HPDE6-E6E7 (cell line): ENCODE results near the gene ELAVL4.

Experiments
- DNase-seq: peaks from one replicate; pipeline ENCODE4 v3.0.0; 2011; ENCODE audit warnings: missing footprints; ENCODE audit errors: extremely low spot score

Gene ELAVL4

GRCh38 chr1:50108497-50109059 lies at the start of gene ELAVL4:
Gene ELAVL4 (plus strand): TSS chr1:50108920. CDS start chr1:50109190, 270 bp downstream.
- no peak for DNase-seq

DNA sequence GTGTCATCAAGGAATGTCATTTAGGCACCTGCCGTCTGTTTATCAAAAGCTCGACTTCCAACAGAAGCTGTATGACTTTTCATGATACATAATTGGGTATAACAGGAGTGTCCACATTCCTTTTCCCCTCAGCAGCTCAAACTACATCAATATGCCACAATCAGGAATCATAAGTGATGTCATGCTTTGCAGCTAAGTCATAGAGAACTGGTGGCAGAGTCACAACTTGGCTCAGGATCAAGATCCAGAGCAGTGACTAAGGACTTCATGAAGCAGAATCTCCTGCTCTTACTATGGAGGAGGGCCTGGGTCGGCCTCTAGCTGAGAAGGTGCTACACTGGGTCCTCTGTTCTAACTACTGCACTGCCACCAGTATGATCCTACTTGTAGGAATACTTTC lies 48.4 kb upstream of the ELAVL4 start:
- DNase-seq = no peak

- no peak for DNase-seq
Observed at GRCh38 chr1:50066806-50067205, 41.9 kb upstream of the ELAVL4 start.

DNA sequence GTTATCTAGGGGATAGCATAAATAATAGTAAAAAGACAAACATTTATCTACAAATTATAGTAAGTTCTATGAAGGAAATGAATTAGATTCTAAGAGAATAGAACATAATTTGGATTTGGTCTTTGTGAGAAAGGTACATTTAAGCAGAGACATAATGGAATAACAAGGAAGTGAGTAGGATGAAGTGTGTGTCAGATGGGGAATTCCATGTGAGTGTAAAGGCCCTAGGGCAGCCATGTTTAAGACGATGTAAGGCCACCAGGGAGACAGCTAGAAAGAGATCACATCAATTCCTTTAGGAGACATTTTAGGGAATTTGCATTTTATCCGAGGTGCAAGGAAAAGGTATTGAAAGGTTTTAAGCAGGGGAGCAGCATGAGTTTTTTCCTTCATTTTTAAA lies 33.8 kb upstream of the ELAVL4 start:
- no peak for DNase-seq

GRCh38 chr1:50077273-50077672 lies 31.4 kb upstream of the ELAVL4 start:
- DNase-seq = no peak

DNA sequence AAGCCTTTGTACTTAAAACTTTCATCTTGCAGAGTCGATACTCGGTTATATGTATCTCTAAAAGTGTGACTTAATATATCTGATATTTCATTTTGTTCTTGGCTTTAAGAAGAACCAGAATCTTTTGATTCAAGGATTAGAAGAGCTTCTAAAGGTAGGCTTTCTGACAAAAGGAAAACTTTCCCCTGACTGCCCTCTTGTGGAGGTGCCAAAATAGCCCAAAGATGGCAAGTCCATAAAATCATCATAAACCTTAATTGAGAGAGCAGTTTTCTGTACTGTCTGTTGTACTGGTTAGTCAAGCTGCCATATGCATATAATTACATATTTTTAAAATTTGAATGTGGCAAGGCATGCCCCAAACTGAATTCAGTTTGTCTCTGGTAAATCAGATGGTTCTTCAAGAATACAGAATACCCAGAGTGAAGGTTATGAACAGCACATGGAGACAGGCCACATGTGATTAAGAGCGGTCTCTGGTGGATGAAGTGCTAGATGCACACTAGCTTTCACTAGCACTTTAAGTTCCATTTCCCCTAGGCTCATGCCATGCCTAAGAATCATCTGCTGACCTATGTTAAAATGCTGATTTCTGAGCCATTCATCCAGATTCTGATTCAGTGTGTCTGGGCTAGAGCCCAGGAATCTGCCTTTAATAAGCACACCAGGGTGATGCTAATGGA lies 27.7 kb upstream of the ELAVL4 start:
- DNase-seq = no peak

DNA sequence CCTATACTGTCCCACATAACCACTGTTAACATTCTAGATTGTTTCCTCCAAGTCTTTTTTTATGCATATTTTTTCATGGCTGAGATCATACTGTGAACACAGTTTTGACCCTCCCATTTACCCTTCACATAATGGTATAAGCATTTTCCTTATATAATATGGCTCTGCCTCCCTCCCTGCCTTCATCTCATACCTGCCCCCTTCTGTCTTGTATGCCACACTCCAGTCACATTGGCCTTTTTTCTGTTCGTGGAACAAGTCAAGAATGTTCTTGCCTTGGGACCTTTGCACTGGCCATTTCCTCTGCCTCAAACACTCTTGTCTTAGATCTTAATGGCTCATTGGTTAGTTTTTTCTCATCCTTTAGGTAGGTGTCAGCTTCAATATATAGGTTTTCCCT lies 24.3 kb upstream of the ELAVL4 start:
- DNase-seq = no peak

DNA sequence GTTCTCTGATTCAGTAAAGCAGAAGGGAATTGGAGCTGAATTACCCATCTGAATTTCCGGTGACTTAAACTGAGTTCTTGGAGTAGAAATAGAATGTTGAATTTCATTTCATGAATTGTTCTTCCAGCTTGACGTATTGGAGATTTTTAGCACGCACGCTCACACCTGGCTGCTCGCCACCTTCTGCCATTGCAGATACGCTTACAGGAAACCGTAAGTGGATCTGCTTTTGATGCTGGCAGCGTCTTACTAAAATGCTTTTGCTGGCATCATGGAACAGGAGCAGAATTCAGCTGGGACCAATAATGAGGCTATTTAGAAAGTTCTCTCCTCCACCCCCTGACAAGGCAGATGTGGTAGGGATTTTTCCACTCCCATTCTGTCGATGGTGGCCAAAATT lies 17.7 kb upstream of the ELAVL4 start:
- no peak for DNase-seq

GRCh38 chr1:50095716-50096115 lies 13.0 kb upstream of the ELAVL4 start:
- no peak for DNase-seq

DNA sequence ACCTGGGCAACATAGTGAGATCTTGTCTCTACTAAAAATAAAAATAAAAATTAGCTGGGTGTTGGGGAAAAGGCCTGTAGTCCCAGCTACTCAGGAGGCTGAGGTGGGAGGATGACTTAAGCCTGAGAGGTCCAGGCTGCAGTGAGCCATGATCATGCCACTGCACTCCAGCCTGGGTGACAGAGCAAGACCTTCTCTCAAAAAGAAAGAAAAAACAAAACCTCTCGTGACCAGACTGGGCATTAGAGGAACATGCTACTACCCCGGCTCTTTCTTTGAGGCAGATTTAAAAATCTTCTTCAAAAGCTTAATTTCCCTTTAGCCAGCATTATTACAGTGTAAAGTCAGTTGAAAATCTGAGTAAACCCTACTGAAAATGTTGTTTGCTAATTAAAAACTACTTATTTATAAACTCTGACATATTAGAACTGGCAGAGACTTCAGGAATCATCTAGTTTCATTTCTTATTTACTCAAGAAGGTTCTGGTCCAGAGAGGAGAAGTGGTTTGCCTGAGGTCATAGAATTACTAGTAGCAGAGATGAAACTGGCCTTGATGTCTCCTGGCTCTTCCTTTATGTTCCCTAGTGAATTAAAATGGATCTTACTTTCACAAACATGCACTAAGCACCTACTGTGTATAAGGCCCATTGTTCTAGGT lies 11.6 kb upstream of the ELAVL4 start:
- no peak for DNase-seq

- DNase-seq = no peak
Observed at GRCh38 chr1:50097791-50098190, 10.9 kb upstream of the ELAVL4 start.

DNA sequence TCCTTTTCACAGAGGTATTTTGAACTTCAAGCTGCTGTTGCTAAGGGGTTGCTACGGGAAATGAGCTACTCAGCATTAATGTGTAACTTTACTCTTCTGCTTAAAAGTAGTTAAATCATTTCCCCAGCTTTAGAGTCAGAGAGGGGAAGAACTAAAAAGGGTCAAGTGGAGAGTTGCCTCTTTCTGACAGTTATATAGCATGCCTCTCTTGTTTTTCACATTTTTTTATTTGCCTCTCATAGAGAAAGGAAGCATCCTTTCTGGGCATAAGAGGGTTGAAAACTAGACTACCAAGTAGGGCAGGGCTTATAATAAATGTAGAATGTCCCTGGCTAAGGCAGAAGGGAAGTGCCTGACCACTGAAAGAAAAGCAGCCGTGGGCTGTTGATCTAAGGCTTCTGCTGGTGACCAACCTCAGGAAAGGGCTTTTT lies 10.1 kb upstream of the ELAVL4 start:
- no peak for DNase-seq

GRCh38 chr1:50099654-50100053 lies 9.1 kb upstream of the ELAVL4 start:
- no peak for DNase-seq

- DNase-seq = no peak
Observed at GRCh38 chr1:50103615-50104081, 5.1 kb upstream of the ELAVL4 start.

DNA sequence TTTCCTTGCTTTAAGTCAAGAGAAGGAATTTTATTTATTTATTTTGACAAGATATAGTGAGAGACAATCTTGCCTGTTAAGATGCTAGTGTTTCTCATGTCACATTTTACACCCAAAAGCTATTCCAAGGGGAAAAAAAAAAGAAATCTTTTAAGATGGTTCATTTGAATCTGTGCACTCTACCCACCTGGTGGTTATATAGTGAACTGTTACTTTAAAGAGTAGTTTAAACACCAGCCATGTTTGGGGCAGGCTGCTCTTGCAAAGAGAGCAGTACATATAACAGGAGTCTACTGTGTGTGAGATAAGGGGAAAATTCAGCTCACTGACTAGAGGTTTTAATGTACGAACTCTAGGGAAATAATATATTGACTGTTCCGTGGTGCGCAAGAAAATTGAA lies 3.3 kb upstream of the ELAVL4 start:
- no peak for DNase-seq

- DNase-seq = no peak
Observed at GRCh38 chr1:50106095-50106761, 2.5 kb upstream of the ELAVL4 start.

DNA sequence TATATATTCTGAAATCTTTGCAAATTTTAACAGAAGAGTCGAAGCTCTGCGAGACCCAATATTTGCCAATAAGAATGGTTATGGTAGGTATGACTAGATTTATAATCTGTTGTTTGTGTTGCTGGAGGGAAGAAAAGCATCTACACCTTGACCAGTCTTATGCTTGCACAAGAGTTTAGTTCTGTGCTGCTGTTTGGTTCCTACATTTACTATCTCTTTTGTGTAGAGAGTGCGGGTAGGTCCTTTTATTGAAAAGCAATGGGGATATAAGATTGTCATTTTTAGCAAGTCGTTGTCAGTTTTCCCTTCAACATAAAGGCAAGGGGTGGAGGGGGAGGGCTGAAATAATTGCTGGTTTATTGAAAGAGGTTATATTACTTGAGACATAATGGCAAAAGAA lies 396 bp downstream of the ELAVL4 start:
- DNase-seq = no peak

- DNase-seq = no peak
Observed at GRCh38 chr1:50109647-50110075, 941 bp downstream of the ELAVL4 start.

DNA sequence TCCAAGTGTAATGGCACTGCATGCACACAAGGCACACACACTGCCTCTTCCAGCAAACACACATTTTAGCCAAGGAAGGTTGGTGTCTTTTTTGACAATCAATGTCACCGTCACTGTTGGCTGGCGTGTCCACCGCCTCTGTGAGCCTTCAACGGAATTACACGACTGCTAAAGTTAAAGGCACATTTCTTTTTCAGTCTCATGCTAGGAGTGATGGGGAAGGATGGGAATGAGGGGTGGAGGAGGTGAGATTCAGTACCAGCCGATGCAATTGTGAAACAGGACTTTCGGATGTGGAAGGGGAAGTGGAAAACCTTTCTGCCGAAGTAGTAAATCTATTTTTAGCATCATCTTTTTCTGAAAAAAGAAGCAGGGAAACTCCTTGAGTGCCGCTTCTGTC lies 1.4 kb downstream of the ELAVL4 start:
- no peak for DNase-seq

DNA sequence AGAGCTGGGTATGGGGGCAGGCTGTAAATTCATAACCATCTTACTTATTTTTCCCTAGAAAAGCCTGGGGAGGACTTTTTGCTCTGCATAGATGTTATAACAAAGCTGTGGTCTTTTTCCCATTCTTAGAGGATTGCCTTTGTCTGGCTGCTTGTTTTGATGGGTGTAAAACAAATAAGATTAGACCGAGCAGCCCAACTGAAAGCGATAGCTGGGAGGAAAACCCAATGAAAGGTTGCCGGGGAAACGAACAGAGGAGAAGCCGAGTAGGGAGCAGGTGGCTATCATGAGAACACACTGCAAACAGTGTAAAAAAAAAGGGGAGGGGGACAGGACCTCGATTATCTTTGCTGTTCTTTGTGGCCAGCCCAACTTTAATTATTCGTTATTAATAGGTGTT lies 1.9 kb downstream of the ELAVL4 start:
- no peak for DNase-seq

- no peak for DNase-seq
Observed at GRCh38 chr1:50111503-50111902, 2.8 kb downstream of the ELAVL4 start.

GRCh38 chr1:50112193-50112592 lies 3.5 kb downstream of the ELAVL4 start:
- DNase-seq = no peak

GRCh38 chr1:50123071-50123470 lies 14.4 kb downstream of the ELAVL4 start:
- DNase-seq = no peak
